PC-3 (cell line): ENCODE measurements around the gene WDR33. TPM values are rescaled to one million over a fixed set of nuclear protein-coding genes. Genes with fewer than 3 reads are reported as not detected.

Experiments used
- ATAC-seq: fragments of 200-7000 bp; cut with Tn5 transposase; 2 replicates; pipeline ENCODE4 v1.9.1; 2020; ENCODE audit warnings: mild to moderate bottlenecking, moderate library complexity
- BruUV-seq: library from RNA; stranded (reverse); fragments of 400-500 nt; replicated peaks from 2 replicates; lab custom pipeline; 2021; lab: Mats Ljungman, UMichigan
- CTCF ChIA-PET: fragments of 300-600 bp; sonication (Branson Sonifier 250); formaldehyde crosslinking; loops from one replicate; lab custom pipeline; 2022; ENCODE audit warnings: antibody characterized with exemption; lab: Charles Lee
- POLR2A ChIA-PET: fragments of 300-600 bp; sonication (Branson Sonifier 250); formaldehyde crosslinking; loops from one replicate; lab custom pipeline; 2022; ENCODE audit warnings: antibody characterized with exemption; ENCODE audit not compliant: unreplicated experiment; lab: Charles Lee
- DNase-seq: peaks from one replicate; pipeline ENCODE4 v3.0.0-alpha.2; 2015
- H2AFZ ChIP-seq: fragments of 300-600 bp; sonication (generic); 2 replicates; pipeline ENCODE4 v1.6.0; 2016; ENCODE audit warnings: antibody characterized with exemption, low read length
- H3F3A ChIP-seq: fragments of 300-600 bp; sonication (generic); one replicate; pipeline ENCODE4 v1.6.0; 2017; ENCODE audit warnings: antibody characterized with exemption, low read length, control low read depth, mild to moderate bottlenecking; ENCODE audit not compliant: unreplicated experiment
- H3K27ac ChIP-seq: fragments of 300-600 bp; sonication (generic); 2 replicates; pipeline ENCODE4 v1.5.1; 2016; ENCODE audit warnings: mild to moderate bottlenecking, low read length
- H3K27me3 ChIP-seq: fragments of 300-600 bp; sonication (generic); 2 replicates; pipeline ENCODE4 v1.6.1; 2016; ENCODE audit warnings: low read length, mixed read lengths
- H3K36me3 ChIP-seq: fragments of 300-600 bp; sonication (generic); 2 replicates; pipeline ENCODE4 v1.6.1; 2016; ENCODE audit warnings: low read depth, mixed run types, low read length, mixed read lengths
- H3K4me1 ChIP-seq: fragments of 300-600 bp; sonication (generic); 2 replicates; pipeline ENCODE4 v1.5.1; 2016; ENCODE audit warnings: low read length; ENCODE audit not compliant: insufficient read depth
- H3K4me2 ChIP-seq: fragments of 300-600 bp; sonication (generic); 2 replicates; pipeline ENCODE4 v1.6.0; 2016; ENCODE audit warnings: low read length
- H3K4me3 ChIP-seq: fragments of 300-600 bp; sonication (generic); 2 replicates; pipeline ENCODE4 v1.5.1; 2016; ENCODE audit warnings: mild to moderate bottlenecking, low read length, mixed read lengths
- H3K79me2 ChIP-seq: fragments of 300-600 bp; sonication (generic); 2 replicates; pipeline ENCODE4 v1.6.1; 2017; ENCODE audit warnings: low read length, mixed read lengths
- H3K9ac ChIP-seq: fragments of 300-600 bp; sonication (generic); 2 replicates; pipeline ENCODE4 v1.6.0; 2016; ENCODE audit warnings: mild to moderate bottlenecking, low read length
- H3K9me2 ChIP-seq: fragments of 300-600 bp; sonication (generic); replicated peaks from 2 replicates; pipeline ENCODE4 v1.6.1; 2016; ENCODE audit warnings: mixed run types, low read length, mixed read lengths
- H3K9me3 ChIP-seq: fragments of 300-600 bp; sonication (generic); 2 replicates; pipeline ENCODE4 v1.6.1; 2016; ENCODE audit warnings: low read length, mixed read lengths
- H4K20me1 ChIP-seq: fragments of 300-600 bp; sonication (generic); 2 replicates; pipeline ENCODE4 v1.6.1; 2016; ENCODE audit warnings: low read length, mixed read lengths
- EZH2 ChIP-seq: fragments of 300-600 bp; sonication (generic); IDR thresholded peaks from one replicate; pipeline ENCODE4 v1.6.1; 2017; ENCODE audit warnings: antibody characterized with exemption, mild to moderate bottlenecking, low read length; ENCODE audit not compliant: unreplicated experiment
- EZH2phosphoT487 ChIP-seq: fragments of 300-600 bp; sonication (generic); IDR thresholded peaks from 2 replicates; pipeline ENCODE4 v1.6.1; 2018; ENCODE audit warnings: mild to moderate bottlenecking, antibody characterized with exemption, low read length, borderline replicate concordance
- intact Hi-C: fragments of 100-400 bp; cut with micrococcal nuclease; formaldehyde crosslinking; loops from 2 replicates; pipeline ENCODE4 v1.9.0; 2023
- total RNA-seq: library from RNA; depleted of rRNA; stranded (reverse); fragments of >200 nt; gene quantifications from 2 replicates; pipeline ENCODE4 v1.2.3, GENCODE V29; 2014
- TF ChIP-seq, protein P1 (sequence below): fragments of 300-600 bp; sonication (generic); conservative IDR thresholded peaks from 2 replicates; pipeline ENCODE4 v1.5.1; 2017; ENCODE audit warnings: antibody characterized with exemption, low read depth, mild to moderate bottlenecking, low read length

WDR33 gene
- total RNA-seq, 1 experiment from 2014 or later: 31.7 TPM

DNA sequence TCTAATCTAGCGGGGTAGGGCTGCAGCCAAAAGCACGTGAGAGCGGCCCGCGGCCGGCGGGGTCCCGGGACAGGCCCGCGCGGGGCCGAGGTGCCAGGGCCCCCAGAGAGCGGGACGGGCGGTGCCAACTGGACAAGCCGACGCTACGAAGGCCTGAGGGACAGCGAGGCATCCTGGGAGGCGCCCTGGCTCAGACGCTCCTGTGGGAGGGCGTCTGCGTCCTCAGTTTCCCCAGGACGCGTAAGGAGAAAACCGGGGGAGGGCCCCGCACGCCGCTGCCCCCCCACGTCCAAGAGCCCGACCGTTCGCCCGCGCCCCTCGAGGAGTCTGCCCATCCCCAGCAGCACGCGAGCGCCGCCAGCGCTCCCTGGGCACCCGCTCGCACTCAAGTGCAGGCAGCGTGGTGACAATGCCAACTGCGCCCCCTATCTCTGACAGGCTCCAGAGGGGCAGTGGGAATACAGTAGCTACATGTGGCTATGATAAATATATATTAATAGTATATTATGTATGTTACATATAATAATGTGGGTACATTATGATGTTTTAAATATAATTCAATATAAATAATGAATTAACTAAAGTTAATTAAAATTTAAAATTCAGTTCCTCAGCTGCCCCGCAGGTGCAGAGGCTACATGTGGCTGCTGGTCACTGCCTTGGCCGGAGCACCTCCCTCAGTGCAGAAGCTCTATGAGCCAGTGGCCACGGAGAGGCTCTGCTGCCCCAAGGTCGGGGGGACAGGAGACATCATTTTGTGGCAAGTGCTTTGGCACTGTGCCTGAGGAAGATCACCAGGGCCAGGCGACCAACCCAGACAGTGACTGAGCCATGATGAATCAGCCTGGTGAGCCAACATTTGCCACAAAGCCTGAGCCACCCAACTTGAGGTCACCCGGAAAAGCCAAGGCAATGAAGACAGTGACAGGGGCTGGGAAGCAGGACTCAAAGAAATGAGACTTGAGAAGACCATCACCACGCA, 115.2 kb downstream of the WDR33 start:
- H3K36me3 ChIP-seq: no peaks in the 10 kb centered on the region
- peak; percentile 34 for ATAC-seq
- no peak overlapping the region for H3K4me3 ChIP-seq
- CTCF ChIA-PET: no interaction called here
- no peak overlapping the region for H2AFZ ChIP-seq
- no peak overlapping the region for H3K9ac ChIP-seq
- H3K27ac ChIP-seq: peak overlapping the region; percentile 44
- TF ChIP-seq EZH2: no peak
- TF ChIP-seq, protein P1, sequence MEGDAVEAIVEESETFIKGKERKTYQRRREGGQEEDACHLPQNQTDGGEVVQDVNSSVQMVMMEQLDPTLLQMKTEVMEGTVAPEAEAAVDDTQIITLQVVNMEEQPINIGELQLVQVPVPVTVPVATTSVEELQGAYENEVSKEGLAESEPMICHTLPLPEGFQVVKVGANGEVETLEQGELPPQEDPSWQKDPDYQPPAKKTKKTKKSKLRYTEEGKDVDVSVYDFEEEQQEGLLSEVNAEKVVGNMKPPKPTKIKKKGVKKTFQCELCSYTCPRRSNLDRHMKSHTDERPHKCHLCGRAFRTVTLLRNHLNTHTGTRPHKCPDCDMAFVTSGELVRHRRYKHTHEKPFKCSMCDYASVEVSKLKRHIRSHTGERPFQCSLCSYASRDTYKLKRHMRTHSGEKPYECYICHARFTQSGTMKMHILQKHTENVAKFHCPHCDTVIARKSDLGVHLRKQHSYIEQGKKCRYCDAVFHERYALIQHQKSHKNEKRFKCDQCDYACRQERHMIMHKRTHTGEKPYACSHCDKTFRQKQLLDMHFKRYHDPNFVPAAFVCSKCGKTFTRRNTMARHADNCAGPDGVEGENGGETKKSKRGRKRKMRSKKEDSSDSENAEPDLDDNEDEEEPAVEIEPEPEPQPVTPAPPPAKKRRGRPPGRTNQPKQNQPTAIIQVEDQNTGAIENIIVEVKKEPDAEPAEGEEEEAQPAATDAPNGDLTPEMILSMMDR: peak; percentile 21; the same call in 1 of the 2 replicates
- H3K27me3 ChIP-seq: no peaks in the 10 kb centered on the region
- no peaks in the 10 kb centered on the region for H3K9me2 ChIP-seq
- no peak overlapping the region for H3K4me2 ChIP-seq
- H3K4me1 ChIP-seq: peaks cover 17% of the 10 kb centered on the region
- no peaks in the 10 kb centered on the region for H3K79me2 ChIP-seq
- no peaks in the 10 kb centered on the region for H3K9me3 ChIP-seq
- no peaks in the 10 kb centered on the region for H3F3A ChIP-seq
- peak; percentile 76 for DNase-seq
- intact Hi-C loops: no loop called here
- BruUV-seq: no TSS peak
- H4K20me1 ChIP-seq: no peaks in the 10 kb centered on the region
- POLR2A ChIA-PET: no interaction called here

DNA sequence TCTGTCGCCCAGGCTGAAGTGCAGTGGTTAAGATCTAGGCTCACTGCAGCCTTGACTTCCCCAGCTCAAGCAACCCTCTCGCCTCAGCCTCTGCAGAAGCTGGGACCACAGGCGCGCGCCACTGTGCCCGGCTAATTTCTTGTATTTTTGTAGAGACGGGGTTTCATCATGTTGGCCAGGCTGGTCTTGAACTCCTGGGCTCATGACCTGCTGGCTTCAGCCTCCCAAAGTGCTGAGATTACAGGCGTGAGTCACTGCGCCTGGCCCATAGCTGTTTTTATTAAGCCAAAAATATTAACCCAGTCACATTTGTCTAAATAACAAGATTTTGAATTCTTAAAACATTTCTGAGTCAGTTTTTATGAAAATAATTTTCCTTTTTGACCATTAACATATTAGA, 116.0 kb downstream of the WDR33 start:
- no peak overlapping the region for H2AFZ ChIP-seq
- no peaks in the 10 kb centered on the region for H3F3A ChIP-seq
- no peak for DNase-seq
- no peak for ATAC-seq
- H3K79me2 ChIP-seq: no peaks in the 10 kb centered on the region
- H3K9me3 ChIP-seq: 0 out of 2 replicates have a peak, but pooled peaks cover 4% of the 10 kb centered on the region
- H3K27me3 ChIP-seq: no peaks in the 10 kb centered on the region
- no peaks in the 10 kb centered on the region for H3K9me2 ChIP-seq
- H3K9ac ChIP-seq: no peak overlapping the region
- CTCF ChIA-PET: no interaction called here
- TF ChIP-seq EZH2phosphoT487: no peak
- TF ChIP-seq EZH2: no peak
- TF ChIP-seq, protein P1: no peak
- peaks cover 9% of the 10 kb centered on the region for H3K4me1 ChIP-seq
- no peaks in the 10 kb centered on the region; the same call in 1 of the 2 replicates for H3K36me3 ChIP-seq
- H3K4me2 ChIP-seq: no peak overlapping the region
- no peak overlapping the region for H3K27ac ChIP-seq
- no TSS peak for BruUV-seq
- H4K20me1 ChIP-seq: no peaks in the 10 kb centered on the region
- POLR2A ChIA-PET: no interaction called here
- no peak overlapping the region for H3K4me3 ChIP-seq
- intact Hi-C loops: no loop called here

DNA sequence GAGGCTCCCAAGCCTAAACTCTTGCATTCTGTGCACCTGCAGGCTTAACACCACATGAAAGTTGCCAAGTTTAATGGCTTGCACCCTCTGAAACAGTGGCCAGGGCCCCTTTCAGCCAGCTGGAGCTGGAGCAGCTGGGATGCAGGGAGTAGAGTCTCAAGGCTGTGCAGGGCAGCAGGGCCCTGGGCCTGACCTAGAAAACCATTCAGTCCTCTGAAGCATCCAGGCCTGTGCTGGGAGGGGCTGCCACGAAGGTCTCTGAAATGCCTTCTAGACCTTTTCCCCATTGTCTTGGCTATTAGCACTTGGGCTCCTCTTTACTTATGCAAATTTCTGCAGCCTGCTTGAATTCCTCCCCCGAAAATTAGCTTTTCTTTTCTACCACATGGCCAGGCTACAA, 120.3 kb downstream of the WDR33 start:
- CTCF ChIA-PET: no interaction called here
- intact Hi-C loops: no loop called here
- H3K9ac ChIP-seq: no peak overlapping the region
- no peak overlapping the region for H3K4me3 ChIP-seq
- H3F3A ChIP-seq: no peaks in the 10 kb centered on the region
- 0 out of 2 replicates have a peak, but pooled peaks cover 9% of the 10 kb centered on the region for H3K9me3 ChIP-seq
- no peak overlapping the region for H2AFZ ChIP-seq
- H3K9me2 ChIP-seq: no peaks in the 10 kb centered on the region
- no peaks in the 10 kb centered on the region for H3K79me2 ChIP-seq
- no peak for TF ChIP-seq EZH2phosphoT487
- TF ChIP-seq EZH2: no peak
- TF ChIP-seq, protein P1: no peak
- H3K27ac ChIP-seq: no peak overlapping the region
- no peaks in the 10 kb centered on the region for H3K4me1 ChIP-seq
- BruUV-seq: no TSS peak
- no peaks in the 10 kb centered on the region for H4K20me1 ChIP-seq
- DNase-seq (no peak), ATAC-seq (no peak)
- H3K4me2 ChIP-seq: no peak overlapping the region
- POLR2A ChIA-PET: no interaction called here
- no peaks in the 10 kb centered on the region for H3K27me3 ChIP-seq
- H3K36me3 ChIP-seq: no peaks in the 10 kb centered on the region; the same call in 1 of the 2 replicates
